Activated CD4-positive, alpha-beta T cell treated with anti-CD3 and anti-CD28 coated beads for 24 hours (primary cell): Measurements from ENCODE around the gene KRT5.
"Not testable (repeated sequence)": the region's sequence is repeated elsewhere in the genome, so short reads cannot be mapped to it uniquely, and the experiment has no call there.

Source experiments
- DNase-seq, 2 donors: peaks; one replicate each; pipeline ENCODE4 v3.0.0-alpha.2; 2020; ENCODE audit warnings: low read depth in 2 of 2

KRT5 gene

DNA sequence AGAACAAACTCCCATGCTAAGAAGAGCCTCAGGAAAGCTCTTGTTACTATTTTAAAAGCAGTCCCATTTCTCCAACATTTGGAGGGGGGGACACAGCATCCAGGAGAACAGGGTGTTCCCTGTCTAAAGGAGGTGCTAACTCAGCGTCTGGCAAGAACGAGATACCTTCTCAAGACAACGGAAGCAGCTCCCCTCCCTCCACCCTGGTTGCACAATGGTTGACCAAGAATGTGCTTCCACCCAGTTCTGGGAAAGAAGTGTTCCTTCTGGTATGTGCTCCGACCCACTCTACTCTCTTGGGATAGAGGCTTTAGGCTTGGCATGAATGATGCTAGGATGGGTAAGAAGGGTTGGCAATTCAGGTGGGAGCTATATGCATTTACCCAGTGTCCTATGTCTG lies 25.7 kb downstream of the KRT5 start:
- no peak for DNase-seq

DNA sequence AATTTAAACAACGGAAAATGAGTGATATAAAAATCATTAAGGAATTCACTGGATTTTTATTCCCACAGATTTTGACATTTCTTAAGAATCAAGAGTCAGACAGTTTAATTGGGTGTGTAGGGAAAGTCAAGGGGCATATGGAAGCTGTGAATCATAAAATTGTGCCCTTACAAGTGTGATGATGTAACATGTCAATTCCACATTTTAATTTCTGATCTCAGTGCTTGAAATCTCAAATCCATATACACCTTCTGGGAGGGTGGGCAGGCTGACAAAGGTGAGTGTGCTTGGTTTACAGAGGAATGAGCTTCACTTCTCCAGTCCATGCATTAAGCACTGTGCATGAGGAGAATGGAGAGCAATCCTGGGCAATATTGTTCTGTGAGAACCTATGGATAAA lies 26.1 kb downstream of the KRT5 start:
- no peak for DNase-seq

GRCh38 chr12:52493172-52493571 lies 27.0 kb downstream of the KRT5 start, which contains the start of gene KRT6A:
TSS of gene KRT6A (minus strand) at chr12:52493257. CDS start at chr12:52493188, 69 bp downstream.
- DNase-seq, result no peak

GRCh38 chr12:52492405-52492804 lies 27.8 kb downstream of the KRT5 start:
- DNase-seq, result not testable (repeated sequence)

DNA sequence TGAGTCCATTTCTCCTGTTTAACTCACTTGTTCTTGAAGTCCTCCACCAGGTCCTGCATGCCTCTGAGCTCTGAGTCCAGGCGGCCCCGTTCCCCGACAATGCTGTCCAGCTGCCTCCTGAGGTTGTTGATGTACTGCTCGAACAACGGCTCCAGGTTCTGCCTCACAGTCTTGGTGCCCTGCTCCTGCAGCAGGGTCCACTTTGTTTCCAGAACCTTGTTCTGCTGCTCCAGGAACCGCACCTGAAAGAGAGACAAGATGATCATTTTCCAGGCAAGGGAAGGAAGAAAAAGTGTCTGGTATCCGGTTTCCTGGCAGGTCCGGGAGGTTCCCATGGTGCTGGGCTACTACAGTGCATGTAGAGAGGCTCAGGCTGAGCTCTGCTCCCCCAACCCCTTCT lies 28.7 kb downstream of the KRT5 start:
- not testable (repeated sequence) for DNase-seq

DNA sequence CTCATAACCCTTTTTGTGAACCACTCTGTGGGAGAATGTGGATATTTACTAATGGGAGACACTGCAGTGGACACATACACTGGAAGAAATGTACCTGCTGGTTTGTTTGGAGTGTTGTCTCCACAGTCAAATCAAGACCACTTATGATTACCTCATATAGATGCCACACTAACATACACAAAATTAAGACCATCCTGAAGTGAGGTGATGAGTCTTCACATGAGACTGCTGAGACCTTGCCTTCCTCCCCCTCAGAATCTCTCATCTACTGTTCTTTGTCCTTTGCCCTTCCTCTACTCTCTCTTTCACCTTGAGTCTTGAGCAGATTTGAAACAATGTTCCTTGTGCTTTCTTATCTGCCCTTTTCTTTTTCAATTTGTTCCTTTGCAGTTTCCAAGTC lies 31.5 kb downstream of the KRT5 start:
- no peak for DNase-seq

GRCh38 chr12:52487744-52488443 lies 32.3 kb downstream of the KRT5 start:
- DNase-seq, result not testable (repeated sequence)

GRCh38 chr12:52487211-52487610 lies 33.0 kb downstream of the KRT5 start:
- DNase-seq, result no peak

GRCh38 chr12:52486166-52487105 lies 33.8 kb downstream of the KRT5 start:
- no peak for DNase-seq

GRCh38 chr12:52480073-52480472 lies 40.1 kb downstream of the KRT5 start:
- DNase-seq, result no peak

DNA sequence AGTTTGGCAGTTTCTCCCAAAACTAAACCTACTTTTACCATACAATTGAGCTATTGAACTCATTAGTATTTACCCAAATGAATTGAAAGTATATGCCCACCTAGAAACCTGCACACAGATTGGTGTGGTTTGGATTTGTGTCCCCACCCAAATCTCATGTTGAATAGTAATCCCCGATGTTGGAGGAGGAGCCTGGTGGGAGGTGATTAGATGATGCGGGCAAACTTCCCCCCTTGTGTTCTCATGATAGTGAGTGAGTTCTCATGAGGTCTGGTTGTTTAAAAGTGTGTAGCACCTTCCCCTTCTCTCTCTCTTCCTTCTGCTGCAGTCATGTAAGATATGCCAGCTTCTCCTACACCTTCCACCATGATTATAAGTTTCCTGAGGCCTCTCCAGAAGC lies 42.5 kb downstream of the KRT5 start:
- DNase-seq, result no peak

GRCh38 chr12:52474212-52474611 lies 46.0 kb downstream of the KRT5 start:
- DNase-seq, result no peak

GRCh38 chr12:52473768-52474167 lies 46.4 kb downstream of the KRT5 start, which contains the start of gene KRT6C:
TSS of gene KRT6C (minus strand) at chr12:52473805. CDS start at chr12:52473737, 68 bp downstream.
- no peak for DNase-seq

GRCh38 chr12:52469853-52470252 lies 50.3 kb downstream of the KRT5 start:
- no peak for DNase-seq

DNA sequence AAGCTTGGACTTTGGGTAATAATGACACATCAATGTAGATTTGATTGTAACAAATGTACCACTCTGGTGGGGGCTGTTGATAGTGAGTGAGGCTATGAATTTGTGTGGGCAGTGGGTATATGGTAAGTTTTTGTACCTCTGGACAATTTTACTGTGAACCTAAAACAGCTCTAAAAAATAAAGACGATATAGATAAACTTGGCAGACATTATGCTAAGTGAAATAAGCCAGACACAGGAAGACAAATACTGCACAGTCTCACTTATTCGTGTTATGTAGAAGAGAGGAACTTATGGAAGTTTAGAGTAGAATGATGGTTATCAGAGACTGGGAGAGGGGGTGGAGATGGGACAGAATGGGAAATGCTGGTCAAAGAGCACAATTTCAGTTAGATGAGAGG lies 55.3 kb downstream of the KRT5 start:
- DNase-seq, result no peak
